NCI-H748 treated with DMSO at 0.1 percent for 48 hours (cell line): ENCODE results near the gene STK24.
"Not testable (repeated sequence)": the region's sequence is repeated elsewhere in the genome, so short reads cannot be mapped to it uniquely, and the experiment has no call there.

Experiments
- DNase-seq: peaks from one replicate; lab custom pipeline; 2025; lab: John Stamatoyannopoulos, UW

The STK24 gene

GRCh38 chr13:98581971-98582702 lies 5.2 kb upstream of the STK24 start:
- DNase-seq: no peak

- DNase-seq: no peak
Measured at GRCh38 chr13:98581381-98581780, 4.5 kb upstream of the STK24 start.

DNA sequence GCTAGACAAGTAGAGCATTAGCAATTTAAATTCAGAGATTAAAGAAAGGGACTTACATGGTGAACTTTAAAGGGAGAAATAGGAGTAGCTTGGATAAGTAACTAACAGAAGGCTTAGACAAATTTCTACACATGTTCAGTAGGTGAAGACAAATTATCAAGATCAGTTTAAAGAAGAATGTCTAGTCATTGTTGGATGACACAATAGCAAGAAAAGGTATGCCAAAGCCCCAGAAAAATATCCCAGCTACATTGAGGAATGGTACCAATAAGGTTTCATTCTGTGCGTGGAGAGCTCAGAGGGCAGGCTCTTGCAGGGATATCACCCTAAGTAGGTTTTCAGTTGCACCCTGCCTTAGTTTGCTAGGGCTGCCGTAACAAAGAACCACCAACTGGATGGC lies 3.5 kb upstream of the STK24 start:
- DNase-seq: no peak

- no peak for DNase-seq
Measured at GRCh38 chr13:98577836-98578285, 954 bp upstream of the STK24 start.

DNA sequence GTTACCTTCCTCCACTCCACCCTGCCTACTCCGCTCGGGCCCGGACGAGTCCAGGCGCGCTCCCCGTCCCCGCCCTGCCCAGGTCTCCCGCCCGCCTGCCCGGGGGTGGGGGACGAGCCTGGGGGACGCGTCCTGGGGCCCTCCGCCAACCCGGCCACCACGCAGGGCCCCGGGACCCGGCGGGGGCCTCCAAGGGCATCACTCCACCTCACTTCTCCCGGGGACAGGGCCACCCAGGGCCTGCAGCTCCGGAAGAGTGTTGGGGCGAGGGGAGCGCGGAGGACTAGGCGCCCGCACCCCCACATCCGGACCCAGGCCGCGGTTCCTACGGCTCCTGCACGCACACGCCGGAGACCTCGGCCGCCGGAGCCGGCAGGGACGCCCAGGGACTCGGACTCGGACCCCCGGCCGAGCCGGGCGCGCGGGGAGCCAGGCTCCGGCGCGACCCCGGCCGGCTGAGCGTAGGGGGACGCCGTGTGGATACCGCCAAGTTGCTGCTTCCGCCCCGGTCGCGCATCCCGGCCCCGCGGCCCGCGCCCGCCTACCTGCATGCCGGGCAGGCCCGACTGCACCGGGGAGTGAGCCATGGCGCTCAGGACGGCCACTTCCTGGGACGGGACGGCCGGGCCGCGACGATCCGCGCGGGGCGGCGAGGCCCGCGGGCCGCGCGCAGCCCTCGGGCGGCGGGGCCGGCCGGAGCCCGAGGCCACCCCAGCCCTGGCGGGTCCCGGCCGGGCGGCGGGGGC lies 534 bp downstream of the STK24 start:
- peak; percentile 17 for DNase-seq

- no peak for DNase-seq
Measured at GRCh38 chr13:98575904-98576199, 1.1 kb downstream of the STK24 start.

GRCh38 chr13:98575009-98575903 lies 1.7 kb downstream of the STK24 start:
- DNase-seq: no peak

- DNase-seq: peak; percentile 63
Measured at GRCh38 chr13:98571955-98572662, 4.8 kb downstream of the STK24 start.

DNA sequence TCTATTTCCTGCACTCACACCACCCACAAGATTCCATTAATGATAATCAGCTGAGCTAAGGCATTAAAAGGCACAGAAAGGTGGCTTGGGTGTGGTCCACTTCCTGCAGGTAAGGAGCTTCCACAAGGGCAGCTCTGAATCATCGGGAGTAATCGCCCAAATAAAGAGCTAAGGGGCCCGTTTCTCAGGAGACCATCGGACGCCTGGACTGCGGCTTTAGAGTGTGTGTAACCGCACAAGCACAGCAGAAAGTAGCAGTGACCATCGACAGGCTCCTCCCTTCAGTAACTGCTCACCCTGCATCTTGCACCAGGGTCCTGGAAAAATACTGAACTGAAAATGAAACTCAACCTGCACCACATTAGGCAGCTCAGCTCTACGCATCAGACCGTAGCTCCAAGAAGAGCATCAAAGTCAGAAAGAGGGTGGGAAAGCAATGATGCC lies 6.0 kb downstream of the STK24 start:
- peak; percentile 43 for DNase-seq

DNA sequence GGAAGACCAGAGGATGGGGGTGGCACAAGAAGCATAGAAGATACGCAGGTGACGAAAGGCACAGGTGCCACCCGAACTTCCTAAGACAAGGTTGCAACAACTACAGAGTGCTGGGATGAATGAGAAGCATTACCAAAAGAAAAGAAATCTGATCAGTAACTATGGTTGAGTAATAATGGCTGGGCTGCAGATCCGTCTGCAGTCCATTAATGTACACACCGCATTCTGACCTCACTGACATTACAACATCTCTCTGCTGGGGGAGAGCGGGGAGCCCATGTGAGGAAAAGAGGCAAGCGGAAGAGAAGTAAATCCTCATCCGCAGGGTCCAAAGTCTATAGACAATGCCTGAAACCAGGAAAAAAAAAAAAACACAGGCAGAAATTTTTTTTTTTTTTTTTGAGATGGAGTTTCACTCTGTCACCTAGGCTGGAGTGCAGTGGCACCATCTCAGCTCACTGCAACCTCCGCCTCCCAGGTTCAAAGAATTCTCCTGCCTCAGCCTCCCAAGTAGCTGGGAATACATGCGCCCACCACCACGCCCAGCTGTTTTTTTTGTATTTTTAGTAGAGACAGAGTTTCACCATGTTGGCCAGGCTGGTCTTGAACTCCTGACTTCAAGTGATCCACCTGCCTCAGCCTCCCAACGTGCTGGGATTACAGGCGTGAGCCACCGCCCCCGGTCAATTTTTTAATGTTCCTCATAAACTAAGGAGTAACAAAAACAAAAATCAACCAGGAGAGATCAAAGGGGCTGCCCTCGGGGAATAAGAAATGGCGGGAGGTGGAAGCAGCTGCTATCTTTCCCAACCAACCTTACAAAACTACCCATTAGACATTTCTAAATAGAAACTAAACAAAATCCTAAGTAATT lies 7.2 kb downstream of the STK24 start:
- not testable (repeated sequence) for DNase-seq

- DNase-seq: no peak
Measured at GRCh38 chr13:98568918-98569317, 8.0 kb downstream of the STK24 start.

- DNase-seq: no peak
Measured at GRCh38 chr13:98567140-98567539, 9.8 kb downstream of the STK24 start.

DNA sequence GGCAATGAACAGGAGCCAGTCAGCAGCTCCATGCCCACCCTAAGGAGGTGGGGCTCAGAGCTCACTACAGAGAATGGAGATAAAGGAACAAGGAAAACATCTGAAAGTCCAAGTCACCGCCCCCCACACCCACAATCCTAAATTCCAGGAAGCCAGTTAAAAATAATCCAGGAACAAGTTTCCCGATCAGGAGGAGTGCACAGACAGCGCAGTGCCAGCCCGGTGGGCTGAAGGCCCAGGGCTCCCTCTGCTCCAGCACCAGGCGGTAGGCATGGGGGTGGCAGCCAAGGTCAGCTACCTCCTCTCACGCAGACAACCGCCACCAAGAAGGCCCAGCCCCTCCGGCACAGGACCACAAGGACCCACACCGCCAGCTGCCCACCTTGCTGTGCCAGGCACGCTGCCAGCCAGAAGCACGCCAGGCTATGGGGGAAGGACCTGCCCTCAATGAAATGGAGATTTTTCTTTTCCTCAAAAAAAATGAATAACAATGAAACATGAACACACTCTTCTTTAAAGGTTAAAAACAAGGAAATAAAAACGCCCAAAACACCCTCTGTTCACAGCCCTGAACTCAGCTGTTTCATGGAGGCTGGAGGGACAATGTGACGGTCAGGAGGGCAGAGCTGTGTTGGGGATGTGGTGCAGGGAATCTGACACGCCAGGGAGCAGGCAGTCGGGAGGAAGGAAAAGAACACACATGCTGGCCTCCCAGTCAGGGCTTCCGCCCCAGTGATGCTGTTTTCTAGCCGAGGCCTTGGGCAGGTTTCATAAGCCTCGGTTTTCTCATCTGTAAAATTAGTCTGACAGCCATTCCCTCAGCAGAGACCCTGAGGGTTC lies 11.0 kb downstream of the STK24 start:
- DNase-seq: no peak

DNA sequence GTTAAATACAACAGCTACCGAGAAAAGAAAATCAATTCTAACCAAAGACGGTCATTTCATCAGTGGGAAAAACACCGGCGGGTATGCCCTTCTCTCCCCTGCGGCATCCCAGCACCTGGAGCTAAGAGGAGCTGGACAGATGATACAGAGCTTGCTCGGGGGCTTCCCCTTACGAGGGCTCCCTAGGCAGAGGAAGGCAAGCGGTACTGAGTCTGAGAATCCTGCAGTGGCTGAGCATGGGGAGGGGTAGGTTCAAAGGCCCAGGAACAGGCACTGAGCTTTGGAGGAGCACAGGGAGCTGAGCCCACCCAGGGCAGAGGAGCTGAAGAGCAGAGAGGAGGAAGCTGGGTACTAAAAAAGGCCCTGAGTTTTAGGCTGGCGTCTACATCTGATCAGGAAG lies 12.7 kb downstream of the STK24 start:
- DNase-seq: no peak

GRCh38 chr13:98563071-98563470 lies 13.8 kb downstream of the STK24 start:
- DNase-seq: no peak

GRCh38 chr13:98559169-98559568 lies 17.7 kb downstream of the STK24 start:
- no peak for DNase-seq

DNA sequence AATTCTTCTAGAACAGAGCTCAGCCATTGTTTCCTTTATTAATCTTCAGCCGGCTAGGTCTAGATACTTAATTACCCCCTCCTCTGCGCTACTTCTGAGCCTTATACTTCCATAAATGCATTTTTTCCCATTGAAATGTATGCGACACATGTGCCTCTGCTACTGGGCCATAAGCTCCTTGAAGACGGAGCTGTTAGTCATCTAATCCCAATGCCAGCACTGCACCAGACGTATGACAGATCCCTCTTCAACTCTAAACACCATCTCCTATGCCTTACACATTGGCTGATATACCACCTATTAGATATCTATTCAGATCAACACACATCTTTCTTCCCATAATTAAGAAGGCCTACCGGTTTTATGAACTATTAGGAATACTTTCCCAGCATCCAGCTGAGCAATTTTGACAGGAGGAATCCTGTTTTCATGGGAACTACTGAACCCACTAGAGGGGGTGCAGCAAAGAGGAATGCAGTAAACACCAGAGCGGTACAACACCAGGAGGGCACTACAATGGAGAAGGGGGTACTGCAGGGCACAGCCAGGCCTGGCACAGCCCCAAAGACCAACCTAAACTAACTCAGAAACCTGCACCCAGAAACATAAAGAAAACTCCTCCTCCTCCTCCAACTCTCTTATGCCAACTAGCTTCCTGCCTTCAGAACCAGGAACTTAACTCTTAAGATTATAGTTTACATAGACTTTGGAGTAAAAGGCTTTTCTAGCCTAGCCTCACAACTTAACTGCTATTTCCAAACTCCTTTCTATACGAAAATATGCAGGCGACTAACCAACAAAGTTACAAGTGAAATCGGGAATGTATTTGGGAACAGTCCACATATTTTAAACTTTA lies 18.7 kb downstream of the STK24 start:
- no peak for DNase-seq

GRCh38 chr13:98556968-98557631 lies 19.8 kb downstream of the STK24 start:
- no peak for DNase-seq
